Measurements from ENCODE around the gene FAM185A.

GRCh38 chr7:102836977-102837376, 88.2 kb downstream of the FAM185A start:
- TF ChIP-seq LEF1 (IDR thresholded peaks at IDR 0.05; ENCODE audit: borderline replicate concordance): no peak
- no peak for TF ChIP-seq CTBP1 (IDR thresholded peaks at IDR 0.05; ENCODE audit: borderline replicate concordance)
- TF ChIP-seq HDGF (IDR thresholded peaks at IDR 0.05; ENCODE audit: borderline replicate concordance): no peak
- TF ChIP-seq SUZ12 (IDR thresholded peaks at IDR 0.05): no peak
- TF ChIP-seq TARDBP (IDR thresholded peaks at IDR 0.05): no peak

All from HEK293T (cell line).